ENCODE measurements around the gene NFKB1. TPM values are rescaled to one million over a fixed set of nuclear protein-coding genes. Genes with fewer than 3 reads are reported as not detected.
A peak's percentile ranks its signal among the peaks of the same experiment; 100 is the strongest.

Gene NFKB1
- total and polyA plus RNA-seq, 10 of the 15 experiments (the other 5 are each of a cell fraction or from before 2014, with no cell fraction given): 8.7 to 110 (median 57.3) TPM

- intact Hi-C loops (cut with micrococcal nuclease; ENCODE audit: unreplicated experiment): no loop called here
These were observed 20.9 kb downstream of the NFKB1 start for GRCh38 chr4:102522031-102522440.

More at GRCh38 chr4:102522031-102522440, 20.9 kb downstream of the NFKB1 start:
- Histone ChIP-seq H3K27me3 (replicated peaks in 1 of 2; ENCODE audit: control insufficient read depth in 2 of 2, insufficient read depth in 2 of 2, low read length in 1 of 2) (no peaks in the 10 kb centered on the region), H3K9me3 (replicated peaks; ENCODE audit: control insufficient read depth, insufficient read depth, low read length) (no peaks in the 10 kb centered on the region; the same call in 1 of the 3 replicates), H3K79me2 (ENCODE audit: control insufficient read depth, insufficient read depth, low read length) (peaks cover 96% of the 10 kb centered on the region), H3K36me3 (ENCODE audit: control insufficient read depth in 2 of 2, insufficient read depth in 2 of 2, low read length in 1 of 2) (peaks cover 2 to 5% of the 10 kb centered on the region in 2 experiments; a peak in 3 of 4 replicates), H2AFZ (ENCODE audit: control insufficient read depth, low read depth, low read length) (no peak overlapping the region), H3K4me1 (ENCODE audit: control insufficient read depth, insufficient read depth, low read length) (peaks cover 14% of the 10 kb centered on the region), H3K4me3 (0 out of 2 replicates have a peak overlapping the region, but pooled peaks have one; percentile 2), H3K4me2 (ENCODE audit: control insufficient read depth, insufficient read depth) (no peak overlapping the region; the same call in 1 of the 2 replicates), H3K9ac (ENCODE audit: control insufficient read depth, insufficient read depth, low read length) (no peak overlapping the region), H4K20me1 (ENCODE audit: control insufficient read depth, insufficient read depth) (peaks cover 3% of the 10 kb centered on the region; the same call in 1 of the 2 replicates), H3K27ac (ENCODE audit: control insufficient read depth, insufficient read depth) (no peak overlapping the region)
- BruUV-seq (replicated peaks): no TSS peak
- FAIRE-seq: no peak
- RAD21 ChIA-PET (ENCODE audit: unreplicated experiment): interaction anchor here (0.9 to 1.6 kb wide), 7 partner anchors 10 to 36 kb away, joined by 3 to 6 read pairs (median 4); partner anchors contain the start of gene NFKB1
- SMC1A ChIA-PET (ENCODE audit: uncharacterized antibody, unreplicated experiment): interaction anchor here (0.8 to 7.9 kb wide), 8 partner anchors 11 to 58 kb away, joined by 3 to 54 read pairs (median 7); no protein-coding TSS in a partner anchor
- 0% methylated on average over 3 of the region's 3 CpGs for WGBS (ENCODE audit: insufficient coverage, insufficient replicate concordance, low lambda C conversion rate, missing lambda C conversion rate)
- no peak for ATAC-seq
- TF ChIP-seq NFIC (IDR thresholded peaks at IDR 0.05; ENCODE audit: low read depth, low read length) (no peak), SKIL (IDR thresholded peaks at IDR 0.05; ENCODE audit: low read depth, poor library complexity, severe bottlenecking) (peak; percentile 26)
- DNase-seq (ENCODE audit: low read depth, low spot score): no peak
- POLR2A ChIA-PET: interaction anchor here (0.8 to 1.1 kb wide), 3 partner anchors 10 to 34 kb away, joined by 3 read pairs; no protein-coding TSS in a partner anchor
- CTCF ChIA-PET: interaction anchor here (1.0 to 1.6 kb wide), 4 partner anchors 10 to 17 kb away, joined by 3 to 4 read pairs (median 4); no protein-coding TSS in a partner anchor
- in situ Hi-C loops (cut with MboI): no loop called here
